Testis (tissue), 2 donors: ENCODE data around the gene LRRC15.

Source experiments
- CTCF ChIP-seq, 3 experiments: fragments of 450-650 bp in 2 of 3; fragments of 200-600 bp in 1 of 3; sonication (generic) in 1 of 3; IDR thresholded peaks; one replicate each; pipeline ENCODE4 v1.5.1; 2016 to 2019; ENCODE audit warnings: antibody characterized with exemption in 3 of 3, mild to moderate bottlenecking in 2 of 3, moderate library complexity in 1 of 3
- POLR2A ChIP-seq: fragments of 450-650 bp; IDR thresholded peaks from one replicate; pipeline ENCODE4 v1.6.1; 2017; ENCODE audit warnings: antibody characterized with exemption, mild to moderate bottlenecking, moderate library complexity

GRCh38 chr3:194330160-194330559 lies 39.4 kb downstream of the LRRC15 start:
- TF ChIP-seq CTCF (IDR thresholded peaks at IDR 0.05) (no peak), POLR2A (no peak)
